ENCODE measurements around the gene TCF12. TPM values are rescaled to one million over a fixed set of nuclear protein-coding genes. Genes with fewer than 3 reads are reported as not detected.

Gene TCF12
- polyA plus RNA-seq, 1 donor (not counting 4 experiments of a cell fraction or from before 2014, with no cell fraction given) = 48.3 TPM

DNA sequence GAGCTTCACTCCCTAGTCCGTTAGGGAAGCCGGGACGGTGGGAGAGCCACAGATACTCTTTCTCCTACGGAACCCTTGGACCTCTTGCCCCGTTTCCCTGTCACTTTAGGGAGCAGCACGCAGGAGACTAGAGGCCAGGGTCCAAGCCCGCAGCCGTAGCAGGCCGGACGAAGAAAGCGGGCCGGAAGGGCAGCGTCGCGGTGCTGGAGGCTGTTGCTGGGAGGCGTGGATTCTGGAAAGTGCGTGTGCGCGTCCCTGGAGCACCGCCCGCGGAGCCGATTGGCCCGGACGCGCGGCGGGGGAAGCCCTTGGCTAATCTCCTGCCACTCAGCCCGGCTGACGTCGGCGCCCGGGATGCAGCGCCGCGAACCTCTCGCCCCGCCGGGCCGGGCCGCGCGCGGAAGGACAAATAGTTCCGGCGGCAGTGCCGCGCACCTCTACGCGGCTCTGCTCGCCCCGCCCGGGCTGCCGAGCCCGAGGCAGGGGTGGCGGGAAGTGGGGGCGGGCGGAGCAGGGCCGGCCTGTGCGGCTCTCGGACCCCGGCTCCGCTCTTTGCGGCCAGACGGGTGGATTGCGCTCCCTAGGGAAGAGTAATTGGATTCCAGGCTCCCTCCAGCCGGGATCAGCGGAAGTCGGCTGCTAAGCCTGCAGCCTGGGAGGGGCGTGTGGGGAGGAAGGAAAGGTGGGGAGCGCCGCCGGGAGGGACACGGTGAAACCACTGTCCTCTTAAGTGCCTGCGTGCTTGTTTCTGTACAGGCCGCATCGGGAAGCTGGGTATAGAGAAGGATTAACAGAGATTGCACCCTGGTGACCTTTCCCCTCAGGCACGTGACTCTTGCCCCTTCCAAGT is 31.3 kb upstream of the TCF12 start:
- H3K27ac ChIP-seq (ENCODE audit: control insufficient read depth, insufficient read depth, low read length) = peak overlapping the region; percentile 71
- H3K9me3 ChIP-seq (ENCODE audit: control insufficient read depth, low read depth, low read length) = no peaks in the 10 kb centered on the region
- peak overlapping the region; percentile 92 for H2AFZ ChIP-seq (ENCODE audit: control insufficient read depth, low read length)
- peak overlapping the region; percentile 55 to 79 (median 74) for H3K4me3 ChIP-seq (ENCODE audit: control insufficient read depth in 2 of 3, extremely low read depth in 1 of 3, insufficient read depth in 2 of 3, low read depth in 1 of 3, low read length in 3 of 3)
- H3K27me3 ChIP-seq (ENCODE audit: control insufficient read depth, extremely low read depth, insufficient read depth, low read length) = no peaks in the 10 kb centered on the region
- H3K36me3 ChIP-seq (ENCODE audit: control insufficient read depth in 2 of 2, extremely low read depth in 1 of 2, insufficient read depth in 2 of 2, low read length in 2 of 2) = no peaks in the 10 kb centered on the region
- no peaks in the 10 kb centered on the region for H3K9me1 ChIP-seq (ENCODE audit: control insufficient read depth, extremely low read depth, insufficient read depth, low read length)
- H3K4me2 ChIP-seq (ENCODE audit: control insufficient read depth, extremely low read depth, insufficient read depth, low read depth, low read length) = peak overlapping the region; percentile 91
- no peaks in the 10 kb centered on the region for H3K79me2 ChIP-seq (ENCODE audit: control insufficient read depth, insufficient read depth, low read length)
- H3K9ac ChIP-seq (ENCODE audit: control insufficient read depth, extremely low read depth, insufficient read depth, low read length) = peak overlapping the region; percentile 75
- no peak for FAIRE-seq
- dilution Hi-C loops (cut with MboI; ENCODE audit: extremely low pct_ligation_motif_present, low sequenced_read_pairs) = no loop called here
- TF ChIP-seq, protein P1, sequence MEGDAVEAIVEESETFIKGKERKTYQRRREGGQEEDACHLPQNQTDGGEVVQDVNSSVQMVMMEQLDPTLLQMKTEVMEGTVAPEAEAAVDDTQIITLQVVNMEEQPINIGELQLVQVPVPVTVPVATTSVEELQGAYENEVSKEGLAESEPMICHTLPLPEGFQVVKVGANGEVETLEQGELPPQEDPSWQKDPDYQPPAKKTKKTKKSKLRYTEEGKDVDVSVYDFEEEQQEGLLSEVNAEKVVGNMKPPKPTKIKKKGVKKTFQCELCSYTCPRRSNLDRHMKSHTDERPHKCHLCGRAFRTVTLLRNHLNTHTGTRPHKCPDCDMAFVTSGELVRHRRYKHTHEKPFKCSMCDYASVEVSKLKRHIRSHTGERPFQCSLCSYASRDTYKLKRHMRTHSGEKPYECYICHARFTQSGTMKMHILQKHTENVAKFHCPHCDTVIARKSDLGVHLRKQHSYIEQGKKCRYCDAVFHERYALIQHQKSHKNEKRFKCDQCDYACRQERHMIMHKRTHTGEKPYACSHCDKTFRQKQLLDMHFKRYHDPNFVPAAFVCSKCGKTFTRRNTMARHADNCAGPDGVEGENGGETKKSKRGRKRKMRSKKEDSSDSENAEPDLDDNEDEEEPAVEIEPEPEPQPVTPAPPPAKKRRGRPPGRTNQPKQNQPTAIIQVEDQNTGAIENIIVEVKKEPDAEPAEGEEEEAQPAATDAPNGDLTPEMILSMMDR (optimal IDR thresholded peaks at IDR 0.05 in 1 of 3, IDR thresholded peaks at IDR 0.05 in 1 of 3, conservative IDR thresholded peaks at IDR 0.05 in 1 of 3; ENCODE audit: extremely low read depth in 1 of 3, insufficient read depth in 2 of 3, low read length in 3 of 3) = peak in 1 of 3 experiments; percentile 50
- TF ChIP-seq EZH2 (IDR thresholded peaks at IDR 0.05; ENCODE audit: low read length) = no peak
- no peaks in the 10 kb centered on the region for H4K20me1 ChIP-seq (ENCODE audit: control insufficient read depth, extremely low read depth, insufficient read depth, low read length)
- H3K4me1 ChIP-seq (ENCODE audit: control insufficient read depth, extremely low read depth, insufficient read depth, low read length) = peaks cover 15% of the 10 kb centered on the region
- DNase-seq (ENCODE audit: low read depth, low spot score) = no peak

GRCh38 chr15:56887782-56888438 is 30.5 kb upstream of the TCF12 start:
- Histone ChIP-seq H2AFZ (ENCODE audit: control insufficient read depth, low read length) (peak overlapping the region; percentile 82), H3K4me2 (ENCODE audit: control insufficient read depth, extremely low read depth, insufficient read depth, low read depth, low read length) (peak overlapping the region; percentile 91), H3K4me1 (ENCODE audit: control insufficient read depth, extremely low read depth, insufficient read depth, low read length) (peaks cover 15% of the 10 kb centered on the region), H3K9me3 (ENCODE audit: control insufficient read depth, low read depth, low read length) (no peaks in the 10 kb centered on the region), H3K36me3 (ENCODE audit: control insufficient read depth in 2 of 2, extremely low read depth in 1 of 2, insufficient read depth in 2 of 2, low read length in 2 of 2) (no peaks in the 10 kb centered on the region), H3K27ac (ENCODE audit: control insufficient read depth, insufficient read depth, low read length) (peak overlapping the region; percentile 71), H3K27me3 (ENCODE audit: control insufficient read depth, extremely low read depth, insufficient read depth, low read length) (no peaks in the 10 kb centered on the region), H4K20me1 (ENCODE audit: control insufficient read depth, extremely low read depth, insufficient read depth, low read length) (no peaks in the 10 kb centered on the region), H3K9me1 (ENCODE audit: control insufficient read depth, extremely low read depth, insufficient read depth, low read length) (no peaks in the 10 kb centered on the region), H3K9ac (ENCODE audit: control insufficient read depth, extremely low read depth, insufficient read depth, low read length) (peak overlapping the region; percentile 75), H3K4me3 (ENCODE audit: control insufficient read depth in 2 of 3, extremely low read depth in 1 of 3, insufficient read depth in 2 of 3, low read depth in 1 of 3, low read length in 3 of 3) (peak overlapping the region; percentile 55 to 74 (median 74)), H3K79me2 (ENCODE audit: control insufficient read depth, insufficient read depth, low read length) (no peaks in the 10 kb centered on the region)
- dilution Hi-C loops (cut with MboI; ENCODE audit: extremely low pct_ligation_motif_present, low sequenced_read_pairs) = no loop called here
- TF ChIP-seq, protein P1 (optimal IDR thresholded peaks at IDR 0.05 in 1 of 3, IDR thresholded peaks at IDR 0.05 in 1 of 3, conservative IDR thresholded peaks at IDR 0.05 in 1 of 3; ENCODE audit: extremely low read depth in 1 of 3, insufficient read depth in 2 of 3, low read length in 3 of 3) = no peak
- TF ChIP-seq EZH2 (IDR thresholded peaks at IDR 0.05; ENCODE audit: low read length) = no peak
- FAIRE-seq (peak; percentile 46), DNase-seq (ENCODE audit: low read depth, low spot score) (no peak)

Data from keratinocyte (primary cell).